Peyer's patch (tissue), 4 donors: ENCODE measurements around the gene STAU1.

Source experiments
- POLR2A ChIP-seq, 2 donors: fragments of 450-650 bp; IDR thresholded peaks; one replicate each; pipeline ENCODE4 v1.5.1; 2017; ENCODE audit warnings: antibody characterized with exemption in 2 of 2, mild to moderate bottlenecking in 2 of 2, moderate library complexity in 2 of 2
- TF ChIP-seq, protein P1 (sequence below), 6 experiments: fragments of 450-650 bp in 4 of 6; fragments of 200-600 bp in 2 of 6; sonication (generic) in 1 of 6; IDR thresholded peaks; one replicate each; pipeline ENCODE4 v1.5.1; 2017 to 2019; ENCODE audit warnings: antibody characterized with exemption in 6 of 6, mild to moderate bottlenecking in 3 of 6, moderate library complexity in 1 of 6

DNA sequence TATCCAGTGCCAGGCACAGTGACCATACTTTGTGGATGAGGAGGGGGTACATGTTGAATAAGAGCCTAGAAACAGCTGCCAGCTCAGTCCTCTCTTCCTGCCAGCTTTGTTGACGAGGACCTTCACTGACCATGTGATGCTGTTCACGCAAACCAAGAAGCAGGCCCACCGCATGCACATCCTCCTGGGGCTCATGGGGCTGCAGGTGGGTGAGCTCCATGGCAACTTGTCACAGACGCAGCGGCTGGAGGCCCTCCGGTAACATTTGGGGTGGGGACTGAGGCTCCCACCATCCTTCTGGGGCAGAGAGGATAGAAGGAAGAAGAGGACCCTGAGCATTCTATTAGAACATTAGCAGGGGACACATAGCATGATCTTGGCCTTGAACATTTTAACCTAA, 46.7 kb upstream of the STAU1 start:
- TF ChIP-seq, protein P1, sequence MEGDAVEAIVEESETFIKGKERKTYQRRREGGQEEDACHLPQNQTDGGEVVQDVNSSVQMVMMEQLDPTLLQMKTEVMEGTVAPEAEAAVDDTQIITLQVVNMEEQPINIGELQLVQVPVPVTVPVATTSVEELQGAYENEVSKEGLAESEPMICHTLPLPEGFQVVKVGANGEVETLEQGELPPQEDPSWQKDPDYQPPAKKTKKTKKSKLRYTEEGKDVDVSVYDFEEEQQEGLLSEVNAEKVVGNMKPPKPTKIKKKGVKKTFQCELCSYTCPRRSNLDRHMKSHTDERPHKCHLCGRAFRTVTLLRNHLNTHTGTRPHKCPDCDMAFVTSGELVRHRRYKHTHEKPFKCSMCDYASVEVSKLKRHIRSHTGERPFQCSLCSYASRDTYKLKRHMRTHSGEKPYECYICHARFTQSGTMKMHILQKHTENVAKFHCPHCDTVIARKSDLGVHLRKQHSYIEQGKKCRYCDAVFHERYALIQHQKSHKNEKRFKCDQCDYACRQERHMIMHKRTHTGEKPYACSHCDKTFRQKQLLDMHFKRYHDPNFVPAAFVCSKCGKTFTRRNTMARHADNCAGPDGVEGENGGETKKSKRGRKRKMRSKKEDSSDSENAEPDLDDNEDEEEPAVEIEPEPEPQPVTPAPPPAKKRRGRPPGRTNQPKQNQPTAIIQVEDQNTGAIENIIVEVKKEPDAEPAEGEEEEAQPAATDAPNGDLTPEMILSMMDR (IDR thresholded peaks at IDR 0.05) = no peak
- TF ChIP-seq POLR2A (IDR thresholded peaks at IDR 0.05) = no peak
